Gastrocnemius medialis (tissue), 4 donors: ENCODE measurements around the gene SEMA6D. TPM values are rescaled to one million over a fixed set of nuclear protein-coding genes. Genes with fewer than 3 reads are reported as not detected.

Experiments
- ATAC-seq, 2 donors: fragments of 150-250 bp; one replicate each; pipeline ENCODE4 v1.9.1; 2016
- DNase-seq, 2 donors: peaks; one replicate each; pipeline ENCODE4 v3.0.0-alpha.2; 2019
- H3K27ac ChIP-seq, 4 donors: fragments of 200-600 bp; sonication (generic); 1 replicate in 1 of 4; 2 replicates in 3 of 4; pipeline ENCODE4 v1.5.1; 2016 to 2018; ENCODE audit warnings: mild to moderate bottlenecking in 2 of 4, moderate library complexity in 1 of 4
- H3K27me3 ChIP-seq, 3 donors: fragments of 200-600 bp; sonication (generic) in 2 of 3; 1 replicate in 1 of 3; 2 replicates in 2 of 3; pipeline versions ENCODE4 v1.5.1 to v1.6.0; 2016 to 2019; ENCODE audit warnings: mild to moderate bottlenecking in 1 of 3, moderate library complexity in 1 of 3
- H3K36me3 ChIP-seq, 2 donors: fragments of 200-600 bp; sonication (generic) in 1 of 2; one replicate each; pipeline ENCODE4 v1.5.1; 2017 to 2018
- H3K4me1 ChIP-seq, 2 donors: fragments of 200-600 bp; sonication (generic) in 1 of 2; one replicate each; pipeline ENCODE4 v1.5.1; 2016 to 2017; ENCODE audit warnings: mild to moderate bottlenecking in 2 of 2
- H3K4me3 ChIP-seq, 4 donors: fragments of 200-600 bp; sonication (generic) in 3 of 4; 1 replicate in 1 of 4; 2 replicates in 3 of 4; pipeline ENCODE4 v1.5.1; 2016 to 2019; ENCODE audit warnings: mild to moderate bottlenecking in 2 of 4
- H3K9me3 ChIP-seq, 3 donors: fragments of 200-600 bp; sonication (generic) in 2 of 3; 1 replicate in 1 of 3; 2 replicates in 2 of 3; pipeline ENCODE4 v1.5.1; 2016 to 2019
- POLR2A ChIP-seq, 2 donors: fragments of 450-650 bp; IDR thresholded peaks; one replicate each; pipeline ENCODE4 v1.6.1; 2017; ENCODE audit warnings: antibody characterized with exemption in 2 of 2, mild to moderate bottlenecking in 2 of 2, moderate library complexity in 2 of 2
- in situ Hi-C, 4 donors: fragments of 200-750 bp; cut with MboI; loops; one replicate each; pipeline versions ENCODE4 v1.15.0 to v1.8.0; 2017; ENCODE audit warnings: low sequenced_read_pairs in 4 of 4
- intact Hi-C: fragments of 100-400 bp; cut with DNase I; formaldehyde crosslinking; loops from one replicate; pipeline ENCODE4 v1.15.1; 2023; ENCODE audit warnings: low total_unique reads
- total RNA-seq, 4 donors: library from RNA; depleted of rRNA; stranded (reverse); fragments of >200 nt; gene quantifications; one replicate each; pipeline versions ENCODE4 v1.1.0 to v1.2.3, GENCODE V29; 2016
- TF ChIP-seq, protein P1 (sequence below), 5 experiments: fragments of 450-650 bp in 3 of 5; fragments of 200-600 bp in 2 of 5; sonication (generic) in 2 of 5; IDR thresholded peaks in 4 of 5; conservative IDR thresholded peaks in 1 of 5; 1 replicate in 4 of 5; 2 replicates in 1 of 5; pipeline ENCODE4 v1.5.1; 2016 to 2019; ENCODE audit warnings: antibody characterized with exemption in 5 of 5, mild to moderate bottlenecking in 3 of 5, moderate library complexity in 3 of 5

Gene SEMA6D
- total RNA-seq, 4 donors from 2014 or later, result 0.97 to 5.9 (median 2.7) TPM

DNA sequence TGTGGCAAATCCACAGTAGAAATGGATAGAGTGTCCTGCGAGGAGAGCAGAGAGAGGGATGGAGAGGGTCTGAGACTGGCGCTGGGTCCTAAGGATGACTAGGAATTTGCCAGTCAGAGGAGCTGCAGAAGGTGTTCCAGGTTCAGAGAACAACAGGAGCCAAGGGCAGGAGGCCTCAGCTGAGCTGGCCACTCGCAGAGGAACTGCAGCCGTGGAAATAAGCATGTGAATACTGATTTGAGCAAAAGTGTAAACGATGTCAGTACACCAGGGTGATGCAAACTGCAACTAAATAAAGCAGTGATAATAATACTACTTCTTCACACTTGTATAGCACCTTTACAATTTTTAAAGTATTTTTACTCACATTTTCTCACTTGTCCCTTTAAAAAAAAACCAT is 24.6 kb downstream of the SEMA6D start:
- TF ChIP-seq POLR2A (IDR thresholded peaks at IDR 0.05), result no peak
- TF ChIP-seq, protein P1, sequence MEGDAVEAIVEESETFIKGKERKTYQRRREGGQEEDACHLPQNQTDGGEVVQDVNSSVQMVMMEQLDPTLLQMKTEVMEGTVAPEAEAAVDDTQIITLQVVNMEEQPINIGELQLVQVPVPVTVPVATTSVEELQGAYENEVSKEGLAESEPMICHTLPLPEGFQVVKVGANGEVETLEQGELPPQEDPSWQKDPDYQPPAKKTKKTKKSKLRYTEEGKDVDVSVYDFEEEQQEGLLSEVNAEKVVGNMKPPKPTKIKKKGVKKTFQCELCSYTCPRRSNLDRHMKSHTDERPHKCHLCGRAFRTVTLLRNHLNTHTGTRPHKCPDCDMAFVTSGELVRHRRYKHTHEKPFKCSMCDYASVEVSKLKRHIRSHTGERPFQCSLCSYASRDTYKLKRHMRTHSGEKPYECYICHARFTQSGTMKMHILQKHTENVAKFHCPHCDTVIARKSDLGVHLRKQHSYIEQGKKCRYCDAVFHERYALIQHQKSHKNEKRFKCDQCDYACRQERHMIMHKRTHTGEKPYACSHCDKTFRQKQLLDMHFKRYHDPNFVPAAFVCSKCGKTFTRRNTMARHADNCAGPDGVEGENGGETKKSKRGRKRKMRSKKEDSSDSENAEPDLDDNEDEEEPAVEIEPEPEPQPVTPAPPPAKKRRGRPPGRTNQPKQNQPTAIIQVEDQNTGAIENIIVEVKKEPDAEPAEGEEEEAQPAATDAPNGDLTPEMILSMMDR (IDR thresholded peaks at IDR 0.05 in 4 of 5, conservative IDR thresholded peaks at IDR 0.05 in 1 of 5), result no peak
- Histone ChIP-seq H3K4me1 (peaks cover 34 to 56% of the 10 kb centered on the region in 2 donors), H3K27ac (no peak overlapping the region), H3K27me3 (no peaks in the 10 kb centered on the region), H3K9me3 (no peaks in the 10 kb centered on the region), H3K36me3 (no peaks in the 10 kb centered on the region), H3K4me3 (no peak overlapping the region)
- intact Hi-C loops, result no loop called here
- DNase-seq (no peak), ATAC-seq (no peak)
- in situ Hi-C loops, result no loop called here

DNA sequence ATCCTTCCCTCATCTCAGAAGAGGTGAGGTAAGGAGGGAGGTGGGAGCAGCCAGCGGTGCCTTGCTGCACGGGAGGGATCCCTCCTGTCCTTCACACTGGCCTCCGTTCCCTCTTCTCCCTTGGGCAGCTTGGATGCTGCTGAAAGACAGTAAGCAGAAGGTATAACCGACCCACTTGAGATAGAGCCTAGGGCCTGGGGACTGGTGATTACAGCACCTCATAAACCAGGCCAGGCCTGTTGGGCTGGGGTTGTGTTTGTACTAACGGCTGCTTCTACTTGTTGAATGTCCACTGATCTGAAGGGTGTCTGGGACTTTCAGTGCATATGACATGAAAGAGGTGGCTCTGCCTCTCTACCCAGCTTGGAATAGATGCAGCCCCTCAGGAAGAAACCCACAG is 25.0 kb downstream of the SEMA6D start:
- no peaks in the 10 kb centered on the region for H3K9me3 ChIP-seq
- in situ Hi-C loops (no loop called here), intact Hi-C loops (no loop called here)
- no peak overlapping the region for H3K4me3 ChIP-seq
- H3K4me1 ChIP-seq, result peaks cover 33 to 55% of the 10 kb centered on the region in 2 donors
- ATAC-seq (no peak), DNase-seq (no peak)
- H3K36me3 ChIP-seq, result no peaks in the 10 kb centered on the region
- H3K27ac ChIP-seq, result no peak overlapping the region
- TF ChIP-seq, protein P1 (IDR thresholded peaks at IDR 0.05 in 4 of 5, conservative IDR thresholded peaks at IDR 0.05 in 1 of 5), result no peak
- TF ChIP-seq POLR2A (IDR thresholded peaks at IDR 0.05), result no peak
- no peaks in the 10 kb centered on the region for H3K27me3 ChIP-seq

DNA sequence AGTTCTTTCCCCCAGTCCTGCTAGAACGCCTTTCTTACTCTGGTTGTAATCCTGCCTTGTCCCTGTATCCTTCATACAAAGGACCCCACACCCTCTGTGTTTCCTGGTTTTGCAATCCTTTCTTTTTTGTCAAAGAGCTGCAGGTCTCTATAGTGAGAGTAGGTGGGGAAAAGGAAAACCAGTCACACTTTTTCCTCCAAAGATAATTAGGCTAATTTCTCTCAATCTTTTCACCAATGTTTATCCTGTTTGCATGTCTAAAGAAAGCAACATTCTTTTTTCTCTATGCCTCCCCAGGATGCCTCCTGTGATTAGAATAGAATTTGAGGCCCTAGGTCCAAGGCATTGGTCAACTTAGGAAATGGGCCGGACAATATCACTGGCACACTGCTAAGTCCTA is 25.4 kb downstream of the SEMA6D start:
- intact Hi-C loops, result no loop called here
- Histone ChIP-seq H3K27ac (no peak overlapping the region), H3K27me3 (no peaks in the 10 kb centered on the region), H3K4me1 (peaks cover 29 to 55% of the 10 kb centered on the region in 2 donors), H3K9me3 (no peaks in the 10 kb centered on the region), H3K36me3 (no peaks in the 10 kb centered on the region), H3K4me3 (no peak overlapping the region)
- DNase-seq (no peak), ATAC-seq (no peak)
- in situ Hi-C loops, result no loop called here
- TF ChIP-seq POLR2A (IDR thresholded peaks at IDR 0.05), result no peak
- TF ChIP-seq, protein P1 (IDR thresholded peaks at IDR 0.05 in 4 of 5, conservative IDR thresholded peaks at IDR 0.05 in 1 of 5), result no peak

DNA sequence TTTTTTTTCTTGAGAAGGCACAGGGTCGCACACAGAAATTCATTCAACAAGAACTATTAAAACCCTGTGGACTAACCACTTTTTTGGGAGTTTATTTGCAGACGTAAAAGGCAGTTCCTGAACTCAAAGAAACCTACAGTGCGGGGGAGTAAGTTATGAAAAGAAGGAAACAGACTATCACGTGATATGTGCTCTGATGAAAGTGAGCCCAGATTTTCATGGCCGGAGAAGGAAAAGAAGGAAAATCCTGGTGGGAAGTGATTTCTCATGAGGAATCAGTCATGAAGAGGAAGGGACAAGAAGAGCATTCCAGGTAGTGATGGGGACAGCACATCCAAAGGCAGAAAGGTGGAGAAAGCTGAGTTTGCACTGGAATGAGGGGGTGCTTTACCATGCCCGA is 26.1 kb downstream of the SEMA6D start:
- intact Hi-C loops, result no loop called here
- Histone ChIP-seq H3K9me3 (no peaks in the 10 kb centered on the region), H3K27ac (no peak overlapping the region), H3K36me3 (no peaks in the 10 kb centered on the region), H3K4me3 (no peak overlapping the region), H3K4me1 (peaks cover 29 to 61% of the 10 kb centered on the region in 2 donors), H3K27me3 (no peaks in the 10 kb centered on the region)
- in situ Hi-C loops, result no loop called here
- ATAC-seq, result no peak
- TF ChIP-seq, protein P1 (IDR thresholded peaks at IDR 0.05 in 4 of 5, conservative IDR thresholded peaks at IDR 0.05 in 1 of 5), result no peak
- TF ChIP-seq POLR2A (IDR thresholded peaks at IDR 0.05), result no peak
- no peak for DNase-seq

DNA sequence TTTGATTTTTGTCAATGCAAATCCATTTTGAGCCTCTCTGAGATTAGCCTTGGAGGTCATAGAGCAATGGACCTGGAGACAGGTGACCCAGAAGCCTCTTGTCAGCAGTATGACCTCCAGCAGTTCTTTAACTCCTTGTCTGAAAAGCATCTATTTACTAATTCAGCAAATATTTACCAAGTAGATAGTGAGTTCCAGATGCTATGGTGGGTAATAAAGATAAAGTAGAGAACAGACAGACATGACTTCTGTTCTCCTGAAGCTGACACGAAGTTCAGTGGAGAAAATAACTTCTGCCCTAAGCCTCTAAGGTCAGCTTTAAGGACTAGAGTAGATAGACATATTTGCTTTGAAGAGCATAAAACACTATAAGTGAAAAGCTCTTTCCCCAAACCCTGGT is 26.6 kb downstream of the SEMA6D start:
- Histone ChIP-seq H3K36me3 (no peaks in the 10 kb centered on the region), H3K9me3 (no peaks in the 10 kb centered on the region), H3K27ac (no peak overlapping the region), H3K27me3 (no peaks in the 10 kb centered on the region), H3K4me3 (no peak overlapping the region), H3K4me1 (peaks cover 24 to 58% of the 10 kb centered on the region in 2 donors)
- intact Hi-C loops (no loop called here), in situ Hi-C loops (no loop called here)
- ATAC-seq, result no peak
- DNase-seq, result no peak
- TF ChIP-seq, protein P1 (IDR thresholded peaks at IDR 0.05 in 4 of 5, conservative IDR thresholded peaks at IDR 0.05 in 1 of 5), result no peak
